ENCODE data around the gene NDNF.

- TF ChIP-seq POLR2A (IDR thresholded peaks at IDR 0.05) (no peak), EP300 (IDR thresholded peaks at IDR 0.05) (no peak)
Observed at GRCh38 chr4:121050300-121050699, 22.0 kb downstream of the NDNF start.

All from sigmoid colon (tissue), 4 donors.